ENCODE results near the gene GNG4. TPM values are rescaled to one million over a fixed set of nuclear protein-coding genes. Genes with fewer than 3 reads are reported as not detected.

The GNG4 gene
- total and polyA plus RNA-seq, 9 of the 15 experiments (the other 6 are each of a cell fraction or from before 2014, with no cell fraction given), result 0.06 to 0.58 (median 0.08) TPM; not detected in 4

- Histone ChIP-seq H3K9me3 (replicated peaks; ENCODE audit: control insufficient read depth, insufficient read depth, low read depth, low read length) (no peaks in the 10 kb centered on the region), H3K4me2 (ENCODE audit: insufficient read depth, low read length) (peak overlapping the region; percentile 60), H3K36me3 (ENCODE audit: control insufficient read depth, insufficient read depth, low read length) (no peaks in the 10 kb centered on the region), H3K9ac (ENCODE audit: insufficient read depth in 1 of 2, low read depth in 2 of 2, low read length in 2 of 2) (peak overlapping the region in 1 of 2 experiments; percentile 59; a peak in 1 of 4 replicates), H4K20me1 (replicated peaks; ENCODE audit: control insufficient read depth, insufficient read depth, low read length) (0 out of 2 replicates have a peak, but pooled peaks cover 4% of the 10 kb centered on the region), H3K27me3 (ENCODE audit: control insufficient read depth in 2 of 2, insufficient read depth in 2 of 2, low read length in 2 of 2) (peaks cover 32 to 53% of the 10 kb centered on the region in 2 experiments), H3K9me1 (ENCODE audit: control insufficient read depth, insufficient read depth, low read length) (no peaks in the 10 kb centered on the region), H3K4me1 (replicated peaks in 1 of 2; ENCODE audit: control insufficient read depth in 2 of 2, insufficient read depth in 2 of 2, low read length in 2 of 2) (peaks cover 15 to 18% of the 10 kb centered on the region in 2 experiments), H3K27ac (ENCODE audit: extremely low read depth, low read depth, low read length) (peak overlapping the region; percentile 54; the same call in 2 of the 3 replicates), H2AFZ (ENCODE audit: low read depth, low read length) (peak overlapping the region; percentile 78), H3K79me2 (ENCODE audit: control insufficient read depth, insufficient read depth, low read length) (no peaks in the 10 kb centered on the region), H3K4me3 (no peak overlapping the region)
- WGBS (ENCODE audit: insufficient coverage, low coverage, missing lambda C conversion rate), result under 1% methylated on average over 12 of the region's 12 CpGs
- ATAC-seq (peak; percentile 85), FAIRE-seq (peak; percentile 87), DNase-seq (ENCODE audit: extremely low read depth in 1 of 4, low spot score in 3 of 4) (peak in 2 of 4 experiments; percentile 47 to 66)
- BruUV-seq (replicated peaks), result no TSS peak
- intact Hi-C loops (cut with micrococcal nuclease) (no loop called here), in situ Hi-C loops (cut with MboI) (no loop called here)
- CTCF ChIA-PET (ENCODE audit: low intra/inter-chr PET ratio), result no interaction called here
- POLR2A ChIA-PET, result interaction anchor here (0.7 to 1.1 kb wide), 3 partner anchors 13 to 548 kb away, joined by 3 to 5 read pairs (median 3); no protein-coding TSS in a partner anchor
- TF ChIP-seq ZBTB11 (CRISPR knock-in tag; IDR thresholded peaks at IDR 0.05) (peak in 2 of 3 experiments; percentile 46 to 91; a peak in 4 of 6 replicates), MCM3 (IDR thresholded peaks at IDR 0.05) (no peak), HNRNPUL1 (IDR thresholded peaks at IDR 0.05; ENCODE audit: low read length) (no peak), ZBTB7A (IDR thresholded peaks at IDR 0.05; ENCODE audit: borderline replicate concordance, control insufficient read depth, low read depth, low read length) (no peak), KDM1A (IDR thresholded peaks at IDR 0.05) (no peak), NFRKB (IDR thresholded peaks at IDR 0.05; ENCODE audit: low read depth) (peak; percentile 66; the same call in 1 of the 2 replicates)
- TF ChIP-seq, protein P1, sequence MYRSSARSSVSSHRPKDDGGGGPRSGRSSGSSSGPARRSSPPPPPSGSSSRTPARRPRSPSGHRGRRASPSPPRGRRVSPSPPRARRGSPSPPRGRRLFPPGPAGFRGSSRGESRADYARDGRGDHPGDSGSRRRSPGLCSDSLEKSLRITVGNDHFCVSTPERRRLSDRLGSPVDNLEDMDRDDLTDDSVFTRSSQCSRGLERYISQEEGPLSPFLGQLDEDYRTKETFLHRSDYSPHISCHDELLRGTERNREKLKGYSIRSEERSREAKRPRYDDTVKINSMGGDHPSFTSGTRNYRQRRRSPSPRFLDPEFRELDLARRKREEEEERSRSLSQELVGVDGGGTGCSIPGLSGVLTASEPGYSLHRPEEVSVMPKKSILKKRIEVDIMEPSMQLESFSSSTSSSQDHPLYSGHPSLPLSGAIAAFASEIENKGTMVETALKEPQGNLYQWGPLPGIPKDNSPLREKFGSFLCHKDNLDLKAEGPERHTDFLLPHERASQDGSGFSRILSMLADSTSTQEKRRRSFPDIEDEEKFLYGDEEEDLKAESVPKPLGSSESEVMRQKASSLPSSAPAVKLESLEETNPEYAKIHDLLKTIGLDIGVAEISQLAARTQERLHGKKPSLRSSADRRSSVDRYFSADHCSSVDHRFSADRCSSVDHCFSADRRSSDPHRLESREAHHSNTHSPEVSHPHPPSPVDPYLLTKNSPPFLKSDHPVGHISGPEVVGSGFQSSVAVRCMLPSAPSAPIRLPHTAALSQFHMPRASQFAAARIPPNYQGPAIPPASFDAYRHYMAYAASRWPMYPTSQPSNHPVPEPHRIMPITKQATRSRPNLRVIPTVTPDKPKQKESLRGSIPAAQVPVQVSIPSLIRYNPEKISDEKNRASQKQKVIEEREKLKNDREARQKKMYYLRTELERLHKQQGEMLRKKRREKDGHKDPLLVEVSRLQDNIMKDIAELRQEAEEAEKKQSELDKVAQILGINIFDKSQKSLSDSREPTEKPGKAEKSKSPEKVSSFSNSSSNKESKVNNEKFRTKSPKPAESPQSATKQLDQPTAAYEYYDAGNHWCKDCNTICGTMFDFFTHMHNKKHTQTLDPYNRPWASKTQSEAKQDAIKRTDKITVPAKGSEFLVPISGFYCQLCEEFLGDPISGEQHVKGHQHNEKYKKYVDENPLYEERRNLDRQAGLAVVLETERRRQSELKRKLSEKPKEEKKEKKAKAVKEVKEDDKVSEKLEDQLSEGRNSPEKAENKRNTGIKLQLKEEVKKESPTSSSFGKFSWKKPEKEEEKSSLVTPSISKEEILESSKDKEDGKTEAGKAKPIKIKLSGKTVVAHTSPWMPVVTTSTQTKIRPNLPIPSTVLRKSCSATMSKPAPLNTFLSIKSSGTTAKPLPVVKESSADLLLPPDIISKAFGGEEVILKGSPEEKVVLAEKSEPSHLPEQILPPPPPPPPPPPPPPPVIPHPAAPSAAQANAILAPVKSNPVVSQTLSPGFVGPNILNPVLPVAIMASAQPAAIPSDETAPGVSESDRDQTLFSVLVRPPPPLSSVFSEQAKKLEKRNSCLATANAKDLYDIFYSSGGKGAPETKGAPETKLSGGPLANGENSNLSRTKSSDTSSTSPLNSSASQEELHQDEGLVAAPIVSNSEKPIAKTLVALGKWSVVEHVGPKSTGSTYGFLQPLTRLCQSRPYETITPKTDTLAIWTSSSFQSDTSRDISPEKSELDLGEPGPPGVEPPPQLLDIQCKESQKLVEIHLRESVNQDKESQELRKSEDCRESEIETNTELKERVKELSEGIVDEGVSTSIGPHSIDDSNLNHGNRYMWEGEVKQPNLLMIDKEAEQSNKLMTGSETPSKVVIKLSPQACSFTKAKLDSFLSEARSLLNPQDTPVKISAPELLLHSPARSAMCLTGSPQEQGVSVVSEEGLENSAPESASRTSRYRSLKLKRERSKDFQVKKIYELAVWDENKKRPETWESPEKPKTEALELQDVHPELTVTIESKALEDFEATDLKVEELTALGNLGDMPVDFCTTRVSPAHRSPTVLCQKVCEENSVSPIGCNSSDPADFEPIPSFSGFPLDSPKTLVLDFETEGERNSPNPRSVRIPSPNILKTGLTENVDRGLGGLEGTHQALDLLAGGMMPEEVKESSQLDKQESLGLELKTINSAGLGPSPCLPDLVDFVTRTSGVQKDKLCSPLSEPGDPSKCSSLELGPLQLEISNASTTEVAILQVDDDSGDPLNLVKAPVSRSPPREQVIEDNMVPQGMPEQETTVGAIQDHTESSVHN (IDR thresholded peaks at IDR 0.05; ENCODE audit: borderline replicate concordance in 1 of 2, low read depth in 1 of 2), result no peak
Observed at GRCh38 chr1:235588916-235589515, 60.6 kb downstream of the GNG4 start.

Measured in K562 (cell line).